GM12875 (cell line): ENCODE measurements around the gene KCTD1.

Experiments
- H3K4me3 ChIP-seq: one replicate; pipeline ENCODE4 v1.5.1; 2011; ENCODE audit warnings: low read depth, low read length, control low read depth
- TF ChIP-seq, protein P1 (sequence below): IDR thresholded peaks from 2 replicates; pipeline ENCODE4 v1.5.1; 2011; ENCODE audit warnings: low read depth, mild to moderate bottlenecking, control low read depth, inconsistent platforms, low read length, moderate library complexity, borderline replicate concordance; ENCODE audit not compliant: insufficient read depth

The KCTD1 gene

DNA sequence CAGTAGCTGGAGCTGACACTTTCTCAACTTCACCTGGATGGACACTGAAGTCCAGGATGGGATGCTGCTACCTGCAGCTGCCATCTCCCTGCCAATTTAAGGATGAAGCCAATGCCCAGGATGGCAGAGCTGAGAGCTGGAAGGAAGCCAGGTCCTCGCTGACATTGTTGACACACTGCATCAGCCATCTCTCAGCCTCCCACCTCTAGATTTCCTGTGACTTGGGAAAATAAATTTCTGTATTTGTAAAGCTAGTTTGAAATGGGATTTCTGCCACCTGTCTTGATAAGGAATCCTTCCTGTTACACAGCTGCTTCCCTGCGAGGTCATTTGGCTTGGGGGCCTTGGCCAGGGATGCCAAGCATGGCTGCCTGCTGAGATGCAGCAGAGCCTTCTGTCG lies 43.5 kb downstream of the KCTD1 start:
- TF ChIP-seq, protein P1, sequence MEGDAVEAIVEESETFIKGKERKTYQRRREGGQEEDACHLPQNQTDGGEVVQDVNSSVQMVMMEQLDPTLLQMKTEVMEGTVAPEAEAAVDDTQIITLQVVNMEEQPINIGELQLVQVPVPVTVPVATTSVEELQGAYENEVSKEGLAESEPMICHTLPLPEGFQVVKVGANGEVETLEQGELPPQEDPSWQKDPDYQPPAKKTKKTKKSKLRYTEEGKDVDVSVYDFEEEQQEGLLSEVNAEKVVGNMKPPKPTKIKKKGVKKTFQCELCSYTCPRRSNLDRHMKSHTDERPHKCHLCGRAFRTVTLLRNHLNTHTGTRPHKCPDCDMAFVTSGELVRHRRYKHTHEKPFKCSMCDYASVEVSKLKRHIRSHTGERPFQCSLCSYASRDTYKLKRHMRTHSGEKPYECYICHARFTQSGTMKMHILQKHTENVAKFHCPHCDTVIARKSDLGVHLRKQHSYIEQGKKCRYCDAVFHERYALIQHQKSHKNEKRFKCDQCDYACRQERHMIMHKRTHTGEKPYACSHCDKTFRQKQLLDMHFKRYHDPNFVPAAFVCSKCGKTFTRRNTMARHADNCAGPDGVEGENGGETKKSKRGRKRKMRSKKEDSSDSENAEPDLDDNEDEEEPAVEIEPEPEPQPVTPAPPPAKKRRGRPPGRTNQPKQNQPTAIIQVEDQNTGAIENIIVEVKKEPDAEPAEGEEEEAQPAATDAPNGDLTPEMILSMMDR = no peak

DNA sequence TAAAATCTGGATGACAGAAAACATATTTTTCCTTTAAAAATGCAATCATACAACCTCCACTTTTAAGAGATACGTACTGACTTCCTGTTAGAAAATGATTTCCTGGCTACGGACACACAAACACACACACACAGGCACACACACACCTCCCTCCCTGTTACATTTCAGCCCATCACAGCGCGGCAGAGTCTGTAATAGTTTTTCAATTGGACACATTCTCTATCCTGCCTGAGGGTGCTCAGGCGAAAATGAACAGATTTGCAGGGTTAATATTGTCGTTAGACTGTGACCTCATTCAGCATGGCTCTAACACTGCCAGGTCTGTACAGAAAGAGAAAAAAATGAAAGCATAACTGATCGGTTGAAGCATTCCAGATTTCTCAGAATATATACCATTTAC lies 45.0 kb downstream of the KCTD1 start:
- no peak overlapping the region for H3K4me3 ChIP-seq
- TF ChIP-seq, protein P1 = no peak

More for the DNA sequence above, 43.5 kb downstream of the KCTD1 start:
- no peak overlapping the region for H3K4me3 ChIP-seq

DNA sequence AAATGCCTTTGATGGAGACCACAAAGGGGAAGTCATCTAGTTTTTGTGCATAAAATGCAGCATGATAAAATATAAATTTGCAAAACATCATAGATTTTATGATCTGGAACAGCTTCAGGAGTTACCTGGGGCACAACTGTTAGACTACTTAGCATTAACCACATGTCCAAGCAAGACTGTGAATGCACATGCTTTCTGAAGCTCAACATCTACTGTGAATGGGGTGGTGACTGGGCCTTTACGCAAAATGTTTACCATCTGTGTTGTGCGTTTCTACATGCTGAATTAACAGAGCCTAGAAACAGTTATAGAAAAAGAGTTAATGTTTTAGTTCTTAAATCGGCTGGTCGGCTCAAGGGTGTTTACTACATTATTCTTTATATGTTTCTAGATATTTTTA lies 45.5 kb downstream of the KCTD1 start:
- TF ChIP-seq, protein P1 = no peak
- H3K4me3 ChIP-seq = no peak overlapping the region

DNA sequence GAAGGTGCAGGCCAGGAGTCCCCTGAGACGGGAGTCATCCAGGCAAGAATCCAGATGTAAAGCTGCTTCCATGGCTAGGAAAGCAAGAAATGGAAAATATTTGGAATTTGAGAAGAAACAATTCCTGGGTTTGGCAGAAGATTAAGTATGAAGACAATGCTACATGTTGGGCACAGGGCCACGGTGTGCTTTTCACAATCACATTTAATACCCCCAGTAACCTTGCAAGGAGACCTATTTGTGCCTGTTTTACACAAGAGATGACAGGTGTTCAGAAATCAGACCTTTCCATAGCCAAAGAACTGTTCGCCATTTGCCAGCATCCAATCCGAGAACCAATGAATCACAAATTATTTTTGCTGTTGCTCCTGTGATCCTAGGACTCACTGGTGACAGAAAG lies 50.5 kb downstream of the KCTD1 start:
- no peak overlapping the region for H3K4me3 ChIP-seq
- TF ChIP-seq, protein P1 = no peak

DNA sequence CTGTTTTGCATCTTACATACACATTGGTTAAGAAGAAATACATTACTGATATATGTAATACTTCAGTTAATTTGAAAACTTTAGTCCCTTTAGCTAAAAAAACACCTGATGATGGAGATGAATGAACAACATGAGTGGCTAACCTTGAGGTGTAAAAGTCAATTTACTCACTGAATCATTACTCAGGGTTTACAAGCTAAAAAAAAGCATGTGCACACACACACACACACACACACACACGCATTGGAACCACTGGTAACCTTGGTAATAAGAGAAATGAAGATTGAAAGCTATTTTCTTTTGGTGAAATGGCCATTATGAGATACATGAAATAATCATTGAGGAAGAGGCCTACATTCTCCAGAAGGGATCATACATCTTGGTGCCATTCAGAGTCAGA lies 51.8 kb downstream of the KCTD1 start:
- no peak overlapping the region for H3K4me3 ChIP-seq
- TF ChIP-seq, protein P1 = no peak

DNA sequence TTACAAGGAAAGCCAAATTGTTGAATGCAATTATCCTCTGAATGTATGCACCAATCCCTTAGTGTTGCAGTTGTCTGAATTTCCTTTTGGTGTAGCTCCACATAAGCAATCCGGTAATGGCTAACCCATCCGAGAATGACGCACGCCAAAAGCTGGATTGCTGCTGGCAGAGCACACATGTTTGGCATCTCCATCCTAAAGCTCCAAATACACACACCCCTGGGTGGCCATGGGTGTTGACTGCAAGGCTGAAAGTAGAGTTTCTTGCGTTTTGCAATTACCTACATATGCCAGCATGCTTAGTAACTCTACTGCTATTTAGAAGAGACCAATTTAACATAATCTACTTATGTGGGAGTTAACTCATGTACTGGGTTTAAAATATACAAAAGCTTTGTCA lies 53.1 kb downstream of the KCTD1 start:
- H3K4me3 ChIP-seq = no peak overlapping the region
- TF ChIP-seq, protein P1 = no peak

DNA sequence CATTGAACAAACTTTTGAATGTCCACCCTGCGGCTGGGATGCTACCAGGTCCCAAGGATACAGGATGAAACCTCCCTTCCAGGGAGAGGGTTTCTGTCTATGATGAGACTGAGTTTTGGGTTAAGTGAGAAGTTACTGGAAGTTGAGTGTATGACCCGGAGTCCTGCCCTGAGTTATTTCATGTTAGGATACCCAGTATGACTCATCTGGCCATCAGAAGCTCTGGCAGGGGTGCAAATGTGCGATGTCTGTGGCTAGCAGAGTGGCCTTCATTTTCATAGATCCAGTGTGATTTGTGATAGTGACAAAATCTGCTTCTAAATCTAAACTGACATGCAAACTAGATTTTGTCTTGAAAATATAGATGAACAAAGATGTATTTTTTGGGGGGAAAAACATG lies 55.3 kb downstream of the KCTD1 start:
- no peak overlapping the region for H3K4me3 ChIP-seq
- TF ChIP-seq, protein P1 = no peak
